NCI-H146 treated with DMSO at 0.1 percent for 48 hours (cell line): Measurements from ENCODE around the gene GRB2.
"Not testable (repeated sequence)": the region's sequence is repeated elsewhere in the genome, so short reads cannot be mapped to it uniquely, and the experiment has no call there.

Source experiments
- DNase-seq: peaks from one replicate; lab custom pipeline; 2025; ENCODE audit not compliant: unreplicated experiment; lab: John Stamatoyannopoulos, UW

The GRB2 gene

GRCh38 chr17:75353176-75353575, 52.3 kb downstream of the GRB2 start:
- no peak for DNase-seq

- no peak for DNase-seq
Observed at GRCh38 chr17:75352079-75352569, 53.4 kb downstream of the GRB2 start.

GRCh38 chr17:75350706-75351105, 54.8 kb downstream of the GRB2 start:
- no peak for DNase-seq

- no peak for DNase-seq
Observed at GRCh38 chr17:75350029-75350428, 55.4 kb downstream of the GRB2 start.

- DNase-seq = no peak
Observed at GRCh38 chr17:75349589-75349988, 55.9 kb downstream of the GRB2 start.

- no peak for DNase-seq
Observed at GRCh38 chr17:75348386-75349012, 57.0 kb downstream of the GRB2 start.

- DNase-seq = no peak
Observed at GRCh38 chr17:75346906-75347305, 58.6 kb downstream of the GRB2 start.

GRCh38 chr17:75346368-75346767, 59.1 kb downstream of the GRB2 start:
- DNase-seq = not testable (repeated sequence)

GRCh38 chr17:75345514-75346167, 59.8 kb downstream of the GRB2 start:
- no peak for DNase-seq

- no peak for DNase-seq
Observed at GRCh38 chr17:75344666-75345065, 60.8 kb downstream of the GRB2 start.

GRCh38 chr17:75342996-75343395, 62.5 kb downstream of the GRB2 start:
- no peak for DNase-seq

- no peak for DNase-seq
Observed at GRCh38 chr17:75341784-75342486, 63.5 kb downstream of the GRB2 start.

- DNase-seq = no peak
Observed at GRCh38 chr17:75340631-75341030, 64.8 kb downstream of the GRB2 start.

- DNase-seq = no peak
Observed at GRCh38 chr17:75339971-75340370, 65.5 kb downstream of the GRB2 start.

- no peak for DNase-seq
Observed at GRCh38 chr17:75338335-75338734, 67.1 kb downstream of the GRB2 start.

GRCh38 chr17:75335315-75335714, 70.2 kb downstream of the GRB2 start:
- DNase-seq = no peak

GRCh38 chr17:75334723-75335122, 70.8 kb downstream of the GRB2 start:
- DNase-seq = no peak

- no peak for DNase-seq
Observed at GRCh38 chr17:75331671-75332070, 73.8 kb downstream of the GRB2 start.

- no peak for DNase-seq
Observed at GRCh38 chr17:75327757-75328156, 77.7 kb downstream of the GRB2 start.

GRCh38 chr17:75326226-75326848, 79.1 kb downstream of the GRB2 start:
- no peak for DNase-seq

- DNase-seq = no peak
Observed at GRCh38 chr17:75325827-75326225, 79.7 kb downstream of the GRB2 start.

GRCh38 chr17:75325348-75325747, 80.1 kb downstream of the GRB2 start:
- no peak for DNase-seq
